ENCODE data around the gene C14orf119.

The C14orf119 gene

GRCh38 chr14:23055147-23055550, 40.2 kb upstream of the C14orf119 start:
- TF ChIP-seq CTCF (IDR thresholded peaks at IDR 0.05; ENCODE audit: insufficient read depth, low read length) (no peak), POLR2AphosphoS5 (IDR thresholded peaks at IDR 0.05; ENCODE audit: low read depth) (no peak)
- TF ChIP-seq, protein P1, sequence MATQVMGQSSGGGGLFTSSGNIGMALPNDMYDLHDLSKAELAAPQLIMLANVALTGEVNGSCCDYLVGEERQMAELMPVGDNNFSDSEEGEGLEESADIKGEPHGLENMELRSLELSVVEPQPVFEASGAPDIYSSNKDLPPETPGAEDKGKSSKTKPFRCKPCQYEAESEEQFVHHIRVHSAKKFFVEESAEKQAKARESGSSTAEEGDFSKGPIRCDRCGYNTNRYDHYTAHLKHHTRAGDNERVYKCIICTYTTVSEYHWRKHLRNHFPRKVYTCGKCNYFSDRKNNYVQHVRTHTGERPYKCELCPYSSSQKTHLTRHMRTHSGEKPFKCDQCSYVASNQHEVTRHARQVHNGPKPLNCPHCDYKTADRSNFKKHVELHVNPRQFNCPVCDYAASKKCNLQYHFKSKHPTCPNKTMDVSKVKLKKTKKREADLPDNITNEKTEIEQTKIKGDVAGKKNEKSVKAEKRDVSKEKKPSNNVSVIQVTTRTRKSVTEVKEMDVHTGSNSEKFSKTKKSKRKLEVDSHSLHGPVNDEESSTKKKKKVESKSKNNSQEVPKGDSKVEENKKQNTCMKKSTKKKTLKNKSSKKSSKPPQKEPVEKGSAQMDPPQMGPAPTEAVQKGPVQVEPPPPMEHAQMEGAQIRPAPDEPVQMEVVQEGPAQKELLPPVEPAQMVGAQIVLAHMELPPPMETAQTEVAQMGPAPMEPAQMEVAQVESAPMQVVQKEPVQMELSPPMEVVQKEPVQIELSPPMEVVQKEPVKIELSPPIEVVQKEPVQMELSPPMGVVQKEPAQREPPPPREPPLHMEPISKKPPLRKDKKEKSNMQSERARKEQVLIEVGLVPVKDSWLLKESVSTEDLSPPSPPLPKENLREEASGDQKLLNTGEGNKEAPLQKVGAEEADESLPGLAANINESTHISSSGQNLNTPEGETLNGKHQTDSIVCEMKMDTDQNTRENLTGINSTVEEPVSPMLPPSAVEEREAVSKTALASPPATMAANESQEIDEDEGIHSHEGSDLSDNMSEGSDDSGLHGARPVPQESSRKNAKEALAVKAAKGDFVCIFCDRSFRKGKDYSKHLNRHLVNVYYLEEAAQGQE (IDR thresholded peaks at IDR 0.05; ENCODE audit: insufficient replicate concordance, low read depth): no peak
- no peak overlapping the region for H3K27ac ChIP-seq (replicated peaks)
- H3K27me3 ChIP-seq (ENCODE audit: insufficient read depth, poor library complexity, severe bottlenecking): no peaks in the 10 kb centered on the region
- no peak overlapping the region for H3K4me3 ChIP-seq (replicated peaks; ENCODE audit: insufficient read depth, low read length)
- no peak for DNase-seq (ENCODE audit: low read depth in 1 of 2, low spot score in 1 of 2)

DNA sequence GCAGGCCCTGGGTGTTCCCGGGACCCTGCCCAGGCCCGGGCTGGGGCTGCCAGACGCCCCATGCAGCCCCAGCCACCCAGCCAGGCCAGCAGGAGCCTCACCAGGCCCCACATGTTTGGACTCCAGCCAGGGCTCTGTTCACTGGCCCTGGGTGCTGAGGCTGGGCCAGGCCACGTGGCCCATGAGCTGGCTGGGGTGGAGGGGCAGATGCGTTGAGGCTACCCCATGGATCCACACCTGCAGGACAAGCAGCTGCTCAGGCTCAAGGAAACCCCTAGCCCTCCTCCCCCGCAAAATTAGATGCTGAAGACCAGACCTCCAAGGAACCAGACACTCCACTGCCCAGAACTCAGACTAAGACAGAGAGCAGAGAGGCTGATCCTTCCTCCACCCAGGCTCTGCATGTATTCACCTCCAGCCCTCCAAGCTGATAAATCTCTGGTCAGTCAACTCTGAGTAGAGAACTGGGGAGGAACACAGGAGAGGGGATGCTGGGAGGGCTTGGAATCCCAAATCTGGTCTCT, 39.6 kb upstream of the C14orf119 start:
- TF ChIP-seq CTCF (IDR thresholded peaks at IDR 0.05; ENCODE audit: insufficient read depth, low read length) (no peak), GABPA (IDR thresholded peaks at IDR 0.05; ENCODE audit: low read depth) (no peak), POLR2AphosphoS5 (IDR thresholded peaks at IDR 0.05; ENCODE audit: low read depth) (no peak), SPI1 (IDR thresholded peaks at IDR 0.05; ENCODE audit: borderline replicate concordance, low read depth) (no peak)
- TF ChIP-seq, protein P1 (IDR thresholded peaks at IDR 0.05; ENCODE audit: insufficient replicate concordance, low read depth): no peak
- Histone ChIP-seq H3K27me3 (ENCODE audit: insufficient read depth, poor library complexity, severe bottlenecking) (no peaks in the 10 kb centered on the region), H3K27ac (replicated peaks) (no peak overlapping the region), H3K4me3 (replicated peaks; ENCODE audit: insufficient read depth, low read length) (no peak overlapping the region)
- DNase-seq (ENCODE audit: low read depth in 1 of 2, low spot score in 1 of 2): no peak

- Histone ChIP-seq H3K4me3 (replicated peaks; ENCODE audit: insufficient read depth, low read length) (peak overlapping the region; percentile 63), H3K27ac (replicated peaks) (no peak overlapping the region), H3K27me3 (ENCODE audit: insufficient read depth, poor library complexity, severe bottlenecking) (no peaks in the 10 kb centered on the region)
- no peak for TF ChIP-seq SPI1 (IDR thresholded peaks at IDR 0.05; ENCODE audit: borderline replicate concordance, low read depth)
- no peak for TF ChIP-seq GABPA (IDR thresholded peaks at IDR 0.05; ENCODE audit: low read depth)
- TF ChIP-seq, protein P1 (IDR thresholded peaks at IDR 0.05; ENCODE audit: insufficient replicate concordance, low read depth): no peak
- peak; percentile 21; the same call in 1 of the 2 replicates for TF ChIP-seq POLR2AphosphoS5 (IDR thresholded peaks at IDR 0.05; ENCODE audit: low read depth)
- TF ChIP-seq CTCF (IDR thresholded peaks at IDR 0.05; ENCODE audit: insufficient read depth, low read length): peak; percentile 87
- peak; percentile 54 to 80 for DNase-seq (ENCODE audit: low read depth in 1 of 2, low spot score in 1 of 2)
Observed at GRCh38 chr14:23056145-23056955, 39.0 kb upstream of the C14orf119 start.
